ENCODE measurements around the gene GABRR3.

DNA sequence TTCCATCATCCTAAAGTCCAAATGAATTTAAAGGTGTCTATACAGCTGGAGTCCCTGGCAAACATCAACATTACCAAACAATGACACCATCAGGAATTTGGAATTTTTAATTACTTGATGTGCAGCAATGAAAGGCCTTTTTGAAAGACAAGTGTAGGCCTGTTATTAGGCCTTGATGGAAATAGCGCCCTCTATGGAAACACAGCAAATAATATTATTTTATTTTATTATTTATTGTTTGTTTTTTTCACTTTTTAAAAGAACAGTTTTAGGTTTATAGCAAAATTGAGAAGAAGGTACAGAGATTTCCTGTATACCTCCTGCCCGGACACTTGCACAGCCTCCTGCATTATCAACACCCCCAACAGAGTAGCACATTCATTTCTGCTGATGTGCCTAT is 33.7 kb upstream of the GABRR3 start:
- TF ChIP-seq POLR2A (IDR thresholded peaks at IDR 0.05) (no peak), CTCF (IDR thresholded peaks at IDR 0.05) (no peak)

Data from prostate gland (tissue), 2 donors.